Fibroblast of upper back skin (primary cell): ENCODE results near the gene SRSF3.
"Not testable (repeated sequence)": the region's sequence is repeated elsewhere in the genome, so short reads cannot be mapped to it uniquely, and the experiment has no call there.

Source experiments
- DNase-seq: peaks from one replicate; pipeline ENCODE4 v3.0.0-alpha.2; 2013

The SRSF3 gene

GRCh38 chr6:36650848-36651478 lies 56.8 kb downstream of the SRSF3 start:
- DNase-seq: no peak

- DNase-seq: no peak
Measured at GRCh38 chr6:36651659-36652379, 57.7 kb downstream of the SRSF3 start.

GRCh38 chr6:36654469-36654868 lies 60.3 kb downstream of the SRSF3 start:
- DNase-seq: not testable (repeated sequence)
